ENCODE data around the gene PCDH9.

PCDH9 gene

GRCh38 chr13:66859078-66859477, 371.1 kb downstream of the PCDH9 start:
- no peak for TF ChIP-seq CTCF (IDR thresholded peaks at IDR 0.05; ENCODE audit: low read depth, low read length)
- H3K4me3 ChIP-seq (ENCODE audit: low read depth, low read length) = no peak overlapping the region

GRCh38 chr13:66858163-66858562, 372.0 kb downstream of the PCDH9 start:
- TF ChIP-seq CTCF (IDR thresholded peaks at IDR 0.05; ENCODE audit: low read depth, low read length) = no peak
- H3K4me3 ChIP-seq (ENCODE audit: low read depth, low read length) = no peak overlapping the region

GRCh38 chr13:66855131-66855530, 375.0 kb downstream of the PCDH9 start:
- H3K4me3 ChIP-seq (ENCODE audit: low read depth, low read length) = no peak overlapping the region
- no peak for TF ChIP-seq CTCF (IDR thresholded peaks at IDR 0.05; ENCODE audit: low read depth, low read length)

GRCh38 chr13:66853564-66853963, 376.6 kb downstream of the PCDH9 start:
- no peak overlapping the region for H3K4me3 ChIP-seq (ENCODE audit: low read depth, low read length)
- no peak for TF ChIP-seq CTCF (IDR thresholded peaks at IDR 0.05; ENCODE audit: low read depth, low read length)

GRCh38 chr13:66849706-66850105, 380.4 kb downstream of the PCDH9 start:
- no peak overlapping the region for H3K4me3 ChIP-seq (ENCODE audit: low read depth, low read length)
- TF ChIP-seq CTCF (IDR thresholded peaks at IDR 0.05; ENCODE audit: low read depth, low read length) = no peak

GRCh38 chr13:66847541-66847940, 382.6 kb downstream of the PCDH9 start:
- TF ChIP-seq CTCF (IDR thresholded peaks at IDR 0.05; ENCODE audit: low read depth, low read length) = no peak
- H3K4me3 ChIP-seq (ENCODE audit: low read depth, low read length) = no peak overlapping the region

- H3K4me3 ChIP-seq (ENCODE audit: low read depth, low read length) = no peak overlapping the region
- TF ChIP-seq CTCF (IDR thresholded peaks at IDR 0.05; ENCODE audit: low read depth, low read length) = no peak
Observed at GRCh38 chr13:66845393-66845792, 384.7 kb downstream of the PCDH9 start.
